Epithelial cell of proximal tubule (primary cell): Measurements from ENCODE around the gene TMUB1. TPM values are rescaled to one million over a fixed set of nuclear protein-coding genes. Genes with fewer than 3 reads are reported as not detected.

Experiments used
- DNase-seq: peaks from one replicate; pipeline ENCODE4 v3.0.0-alpha.2; 2011; ENCODE audit warnings: low read depth
- H3K4me3 ChIP-seq: 2 replicates; pipeline ENCODE4 v1.5.1; 2011; ENCODE audit warnings: low read depth, mild to moderate bottlenecking, low read length
- total RNA-seq: library from RNA; depleted of rRNA; stranded (reverse); fragments of >200 nt; gene quantifications from 2 replicates; pipeline ENCODE4 v1.2.3, GENCODE V29; 2015
- TF ChIP-seq, protein P1 (sequence below): conservative IDR thresholded peaks from 2 replicates; pipeline ENCODE4 v1.5.1; 2012; ENCODE audit warnings: low read depth, mild to moderate bottlenecking, low read length

Gene TMUB1
- total RNA-seq, 1 donor from 2014 or later: 73.7 TPM

DNA sequence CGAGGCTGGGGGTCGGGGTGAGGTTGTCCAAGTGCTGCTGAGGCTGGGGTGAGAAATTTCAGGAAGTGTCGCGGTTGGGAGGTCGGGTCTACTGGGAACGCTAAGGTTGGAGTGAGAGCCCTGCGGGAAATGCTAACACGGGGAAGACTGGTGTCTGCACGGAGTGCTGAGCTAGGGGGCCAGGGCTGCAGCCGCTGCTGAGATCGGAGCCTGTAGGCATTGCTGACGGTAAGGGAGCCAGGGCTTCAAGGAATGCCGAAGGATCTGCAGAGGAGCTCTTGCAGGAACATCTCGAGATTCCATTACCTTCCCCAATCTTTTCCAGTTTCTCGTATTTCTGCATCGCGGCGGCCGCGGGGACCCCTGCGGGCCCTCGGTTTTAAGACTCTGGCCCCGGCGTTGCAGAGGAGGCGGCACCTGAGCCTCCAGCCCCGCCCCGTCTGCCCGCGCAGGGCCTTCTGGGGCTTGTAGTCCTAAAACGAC is 25.7 kb downstream of the TMUB1 start, which contains the start of gene CDK5:
TSS of gene CDK5 (minus strand) at position 392 of the 483 bp plus-strand sequence. CDS start at position 343, 49 bp downstream.
- TF ChIP-seq, protein P1, sequence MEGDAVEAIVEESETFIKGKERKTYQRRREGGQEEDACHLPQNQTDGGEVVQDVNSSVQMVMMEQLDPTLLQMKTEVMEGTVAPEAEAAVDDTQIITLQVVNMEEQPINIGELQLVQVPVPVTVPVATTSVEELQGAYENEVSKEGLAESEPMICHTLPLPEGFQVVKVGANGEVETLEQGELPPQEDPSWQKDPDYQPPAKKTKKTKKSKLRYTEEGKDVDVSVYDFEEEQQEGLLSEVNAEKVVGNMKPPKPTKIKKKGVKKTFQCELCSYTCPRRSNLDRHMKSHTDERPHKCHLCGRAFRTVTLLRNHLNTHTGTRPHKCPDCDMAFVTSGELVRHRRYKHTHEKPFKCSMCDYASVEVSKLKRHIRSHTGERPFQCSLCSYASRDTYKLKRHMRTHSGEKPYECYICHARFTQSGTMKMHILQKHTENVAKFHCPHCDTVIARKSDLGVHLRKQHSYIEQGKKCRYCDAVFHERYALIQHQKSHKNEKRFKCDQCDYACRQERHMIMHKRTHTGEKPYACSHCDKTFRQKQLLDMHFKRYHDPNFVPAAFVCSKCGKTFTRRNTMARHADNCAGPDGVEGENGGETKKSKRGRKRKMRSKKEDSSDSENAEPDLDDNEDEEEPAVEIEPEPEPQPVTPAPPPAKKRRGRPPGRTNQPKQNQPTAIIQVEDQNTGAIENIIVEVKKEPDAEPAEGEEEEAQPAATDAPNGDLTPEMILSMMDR: no peak
- peak within 1 kb of the TSS; percentile 71 for H3K4me3 ChIP-seq
- no peak for DNase-seq

DNA sequence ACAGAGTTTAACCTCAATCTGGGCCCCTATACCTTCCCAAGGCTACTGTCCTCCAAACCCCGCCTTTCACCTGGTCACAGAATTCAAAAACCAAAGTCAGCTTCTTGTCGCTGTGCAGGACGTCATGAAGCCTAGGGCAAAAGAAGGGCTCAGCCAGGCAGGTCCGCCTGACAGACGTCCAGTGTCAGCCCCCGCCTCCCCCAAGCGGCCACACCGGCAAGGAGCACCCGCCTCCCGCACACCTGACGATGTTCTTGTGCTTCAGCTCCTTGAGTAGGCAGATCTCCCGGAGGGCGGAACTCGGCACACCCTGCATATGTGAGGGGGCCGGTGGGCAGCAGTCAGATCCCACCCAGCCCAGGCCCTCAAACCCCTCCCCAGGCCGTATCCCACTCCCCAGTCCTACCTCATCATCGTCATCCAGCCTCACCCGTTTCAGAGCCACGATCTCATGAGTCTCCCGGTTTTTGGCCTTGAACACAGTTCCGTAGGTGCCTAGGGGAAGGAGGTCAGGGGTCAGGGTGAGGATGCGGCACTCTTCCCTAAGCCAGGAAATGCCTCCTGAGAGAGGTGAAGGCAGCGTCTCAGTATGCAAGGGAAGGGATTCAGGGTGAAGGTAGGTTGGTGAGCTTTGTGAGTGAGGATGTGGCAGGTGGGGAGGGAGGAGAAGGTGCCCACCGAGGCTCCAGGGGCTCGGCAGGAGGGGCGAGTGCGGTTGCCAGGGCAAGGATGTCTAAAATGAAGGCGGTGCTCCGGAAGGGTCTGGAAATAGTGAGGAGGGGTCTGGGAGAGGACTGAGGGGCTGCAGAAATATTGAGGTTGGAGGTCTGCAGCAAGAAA is 26.4 kb downstream of the TMUB1 start:
- no peak for DNase-seq
- peak overlapping the region; percentile 71 for H3K4me3 ChIP-seq
- TF ChIP-seq, protein P1: no peak

DNA sequence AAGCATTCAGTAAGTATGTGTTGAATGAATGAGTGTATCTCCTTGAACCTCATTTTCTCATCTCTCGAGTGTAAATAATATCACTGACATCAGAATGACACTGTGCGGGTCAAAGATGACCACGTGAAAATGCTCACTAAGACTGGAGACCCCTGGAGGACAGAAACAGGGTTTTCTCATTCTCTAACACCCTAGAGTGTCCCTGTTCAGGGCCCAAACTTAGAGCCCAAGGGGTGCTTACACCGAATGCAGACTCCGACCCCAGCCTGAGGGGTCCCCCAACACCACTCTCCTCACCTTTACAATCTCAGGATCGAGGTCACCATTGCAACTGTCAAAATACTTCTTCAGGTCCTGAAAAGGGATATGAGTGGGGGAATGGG is 27.0 kb downstream of the TMUB1 start:
- DNase-seq: no peak
- TF ChIP-seq, protein P1: no peak
- H3K4me3 ChIP-seq: no peak overlapping the region

DNA sequence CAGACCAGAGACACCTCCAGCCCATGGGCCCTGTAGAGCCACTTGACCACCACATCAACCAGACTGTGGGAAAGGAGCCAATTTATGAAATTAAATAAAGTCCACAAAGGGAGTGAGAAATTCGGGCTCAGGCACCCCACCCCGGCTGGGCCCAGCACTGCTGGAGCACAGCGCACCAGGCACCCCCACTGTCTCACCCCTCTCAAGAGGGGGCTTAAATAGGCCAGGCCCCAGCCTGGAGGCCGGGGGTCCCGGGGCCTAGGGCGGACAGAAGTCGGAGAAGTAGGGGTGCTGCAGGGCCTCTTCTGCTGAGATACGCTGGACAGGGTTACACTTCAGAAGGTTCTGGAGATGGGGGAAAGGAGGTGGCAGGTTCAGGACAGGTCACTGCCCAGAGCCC is 29.5 kb downstream of the TMUB1 start:
- TF ChIP-seq, protein P1: no peak
- no peak overlapping the region for H3K4me3 ChIP-seq
- DNase-seq: no peak

DNA sequence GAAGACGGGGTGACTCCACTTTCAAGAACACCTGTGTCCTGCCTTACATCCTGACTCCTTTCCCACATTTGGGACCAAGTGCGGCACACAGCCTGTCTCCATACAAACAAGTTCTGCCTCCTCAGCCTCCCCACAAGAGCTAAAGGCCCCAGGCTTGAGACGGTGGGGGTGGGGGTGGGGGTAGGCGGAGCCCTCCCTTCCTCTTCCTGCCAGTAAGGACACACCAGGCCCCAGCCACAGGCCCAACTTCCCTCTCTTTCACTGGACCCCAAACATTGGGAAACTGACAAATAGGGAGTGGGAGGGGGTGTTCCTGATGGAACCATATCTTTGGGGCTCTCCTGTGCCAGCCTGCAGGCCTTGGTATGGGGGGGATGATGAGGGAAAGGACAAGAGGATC is 30.2 kb downstream of the TMUB1 start:
- no peak overlapping the region for H3K4me3 ChIP-seq
- DNase-seq: no peak
- TF ChIP-seq, protein P1: no peak

DNA sequence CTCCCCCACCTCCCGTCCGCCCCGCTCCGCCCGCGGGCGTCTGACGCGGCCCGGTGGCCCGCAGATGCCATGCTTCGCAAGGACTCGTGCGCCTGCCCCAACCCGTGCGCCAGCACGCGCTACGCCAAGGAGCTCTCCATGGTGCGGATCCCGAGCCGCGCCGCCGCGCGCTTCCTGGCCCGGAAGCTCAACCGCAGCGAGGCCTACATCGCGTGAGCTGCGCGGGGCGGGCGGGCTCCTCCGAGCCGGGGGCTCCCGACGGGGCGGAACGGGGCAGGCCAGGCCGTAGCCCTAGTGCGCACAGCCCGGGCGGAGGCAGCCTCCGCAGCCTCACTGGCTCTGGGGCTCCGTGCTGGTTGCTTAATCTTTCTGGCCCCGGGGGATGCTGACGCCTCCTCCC is 32.2 kb downstream of the TMUB1 start:
- DNase-seq: no peak
- no peak overlapping the region for H3K4me3 ChIP-seq

More for the DNA sequence above, 32.2 kb downstream of the TMUB1 start:
- TF ChIP-seq, protein P1: no peak
